Measurements from ENCODE around the gene IRAK1.
"Not testable (repeated sequence)": the region's sequence is repeated elsewhere in the genome, so short reads cannot be mapped to it uniquely, and the experiment has no call there.

IRAK1 gene

GRCh38 chrX:153995504-153995903 is 24.2 kb downstream of the IRAK1 start:
- peaks cover 12% of the 10 kb centered on the region for H3K4me1 Mint-ChIP-seq
- H3K27ac Mint-ChIP-seq = no peak overlapping the region
- H3K27me3 Mint-ChIP-seq = no peaks in the 10 kb centered on the region
- no peaks in the 10 kb centered on the region for H3K9me3 Mint-ChIP-seq
- H3K4me3 Mint-ChIP-seq = no peak overlapping the region
- no peaks in the 10 kb centered on the region for H3K36me3 Mint-ChIP-seq

DNA sequence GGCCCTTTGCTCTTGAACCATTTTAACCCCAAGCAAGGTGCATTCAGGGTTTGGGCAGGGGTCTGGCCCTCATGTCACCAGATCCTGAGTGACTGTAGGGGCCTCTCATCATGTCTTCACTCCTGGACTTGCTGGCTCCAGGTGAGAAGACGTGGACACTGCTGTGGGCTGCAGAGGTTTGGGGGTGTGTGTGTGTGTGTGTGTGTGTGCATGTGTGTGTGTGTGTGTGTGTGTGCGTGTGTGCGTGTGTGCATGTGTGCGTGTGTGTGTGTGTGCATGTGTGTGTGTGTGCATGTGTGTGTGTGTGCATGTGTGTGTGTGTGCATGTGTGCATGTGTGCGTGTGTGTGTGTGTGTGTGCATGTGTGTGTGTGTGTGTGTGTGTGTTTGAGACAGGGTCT is 25.3 kb downstream of the IRAK1 start:
- not testable (repeated sequence) for H3K4me3 Mint-ChIP-seq, H3K9me3 Mint-ChIP-seq, H3K36me3 Mint-ChIP-seq, H3K27me3 Mint-ChIP-seq, H3K27ac Mint-ChIP-seq
- peaks cover 22% of the 10 kb centered on the region for H3K4me1 Mint-ChIP-seq

GRCh38 chrX:153993978-153994377 is 25.7 kb downstream of the IRAK1 start:
- Mint-ChIP-seq H3K9me3 (no peaks in the 10 kb centered on the region), H3K27me3 (no peaks in the 10 kb centered on the region)

GRCh38 chrX:153993079-153993478 is 26.6 kb downstream of the IRAK1 start:
- no peaks in the 10 kb centered on the region for H3K27me3 Mint-ChIP-seq
- no peak overlapping the region for H3K4me3 Mint-ChIP-seq
- H3K4me1 Mint-ChIP-seq = peaks cover 24% of the 10 kb centered on the region
- H3K36me3 Mint-ChIP-seq = no peaks in the 10 kb centered on the region
- H3K27ac Mint-ChIP-seq = no peak overlapping the region
- H3K9me3 Mint-ChIP-seq = no peaks in the 10 kb centered on the region

More at GRCh38 chrX:153993978-153994377, 25.7 kb downstream of the IRAK1 start:
- Mint-ChIP-seq H3K4me1 (peaks cover 24% of the 10 kb centered on the region), H3K4me3 (no peak overlapping the region), H3K36me3 (no peaks in the 10 kb centered on the region), H3K27ac (no peak overlapping the region)

DNA sequence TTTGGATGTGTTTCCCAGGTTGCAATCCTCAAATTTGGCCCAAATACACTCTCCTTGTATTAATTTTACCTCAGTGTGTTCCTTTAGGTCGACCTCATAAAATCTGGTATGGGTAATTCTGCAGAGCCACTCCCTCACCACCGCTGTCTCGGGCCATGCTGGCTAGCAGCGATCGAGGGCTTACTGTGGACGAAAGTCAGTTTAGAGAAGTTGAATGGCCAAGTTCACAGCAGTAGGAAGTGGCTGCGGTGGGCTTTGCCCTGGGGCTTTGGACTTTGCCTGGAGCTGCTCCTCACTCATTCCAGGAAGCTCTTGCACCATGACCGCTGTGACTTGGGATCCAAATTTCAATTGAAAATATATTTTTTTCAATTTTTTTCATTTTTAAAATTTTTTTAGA is 27.5 kb downstream of the IRAK1 start:
- Mint-ChIP-seq H3K27me3 (no peaks in the 10 kb centered on the region), H3K27ac (no peak overlapping the region), H3K4me1 (peaks cover 24% of the 10 kb centered on the region), H3K9me3 (no peaks in the 10 kb centered on the region), H3K4me3 (no peak overlapping the region), H3K36me3 (no peaks in the 10 kb centered on the region)

- peak overlapping the region; percentile 77 for H3K27ac Mint-ChIP-seq
- no peaks in the 10 kb centered on the region for H3K36me3 Mint-ChIP-seq
- no peaks in the 10 kb centered on the region for H3K27me3 Mint-ChIP-seq
- H3K4me1 Mint-ChIP-seq = peaks cover 24% of the 10 kb centered on the region
- H3K9me3 Mint-ChIP-seq = no peaks in the 10 kb centered on the region
- peak overlapping the region; percentile 58 for H3K4me3 Mint-ChIP-seq
Measured at GRCh38 chrX:153991013-153991580, 28.6 kb downstream of the IRAK1 start.

DNA sequence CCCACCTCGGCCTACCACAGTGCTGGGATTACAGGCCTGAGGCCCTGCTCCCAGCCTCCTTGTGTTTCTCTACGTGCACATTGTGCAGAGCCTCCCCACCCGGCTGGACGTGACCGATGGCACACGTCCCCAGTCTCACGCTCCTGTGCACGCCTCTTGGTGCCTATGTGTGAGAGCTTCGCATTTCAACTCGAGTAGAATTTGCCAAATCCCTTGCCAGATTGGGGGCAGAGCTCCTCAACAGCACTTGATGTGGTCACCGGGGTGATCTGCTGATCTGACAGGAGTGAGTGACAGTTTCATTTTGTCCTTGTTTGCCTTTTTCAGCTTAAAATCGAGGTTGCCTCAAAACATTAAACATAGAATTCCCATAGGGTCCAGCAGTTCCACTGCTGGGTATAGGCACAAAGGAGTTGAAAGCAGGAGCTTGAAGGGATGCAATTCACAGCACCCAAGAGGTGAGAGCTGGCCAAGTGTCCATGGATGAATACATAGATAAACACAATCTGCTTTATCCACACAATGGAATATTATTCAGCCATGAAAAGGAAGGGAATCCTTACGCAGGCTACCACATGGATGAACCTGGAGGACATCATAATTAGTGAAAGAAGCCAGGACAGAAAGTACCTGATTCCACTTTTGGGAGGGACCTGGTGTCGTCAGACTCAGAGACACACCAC is 29.6 kb downstream of the IRAK1 start:
- Mint-ChIP-seq H3K4me1 (peaks cover 24% of the 10 kb centered on the region), H3K27ac (peak overlapping the region; percentile 30), H3K4me3 (peak overlapping the region; percentile 33), H3K36me3 (no peaks in the 10 kb centered on the region), H3K9me3 (no peaks in the 10 kb centered on the region), H3K27me3 (no peaks in the 10 kb centered on the region)

GRCh38 chrX:153988493-153988892 is 31.2 kb downstream of the IRAK1 start:
- H3K9me3 Mint-ChIP-seq = no peaks in the 10 kb centered on the region
- H3K4me3 Mint-ChIP-seq = no peak overlapping the region
- H3K4me1 Mint-ChIP-seq = peaks cover 33% of the 10 kb centered on the region
- no peaks in the 10 kb centered on the region for H3K27me3 Mint-ChIP-seq
- H3K27ac Mint-ChIP-seq = no peak overlapping the region
- H3K36me3 Mint-ChIP-seq = no peaks in the 10 kb centered on the region

GRCh38 chrX:153984351-153985178 is 35.1 kb downstream of the IRAK1 start:
- Mint-ChIP-seq H3K4me3 (peak overlapping the region; percentile 81), H3K27ac (peak overlapping the region; percentile 97), H3K4me1 (peaks cover 38% of the 10 kb centered on the region), H3K36me3 (no peaks in the 10 kb centered on the region), H3K27me3 (no peaks in the 10 kb centered on the region), H3K9me3 (no peaks in the 10 kb centered on the region)

- H3K4me1 Mint-ChIP-seq = peaks cover 34% of the 10 kb centered on the region
- peak overlapping the region; percentile 76 for H3K27ac Mint-ChIP-seq
- no peaks in the 10 kb centered on the region for H3K27me3 Mint-ChIP-seq
- no peaks in the 10 kb centered on the region for H3K36me3 Mint-ChIP-seq
- no peaks in the 10 kb centered on the region for H3K9me3 Mint-ChIP-seq
- H3K4me3 Mint-ChIP-seq = peak overlapping the region; percentile 72
Measured at GRCh38 chrX:153983321-153983801, 36.3 kb downstream of the IRAK1 start.

- no peaks in the 10 kb centered on the region for H3K27me3 Mint-ChIP-seq
- H3K9me3 Mint-ChIP-seq = no peaks in the 10 kb centered on the region
- H3K36me3 Mint-ChIP-seq = no peaks in the 10 kb centered on the region
- peaks cover 34% of the 10 kb centered on the region for H3K4me1 Mint-ChIP-seq
- H3K27ac Mint-ChIP-seq = peak overlapping the region; percentile 88
- H3K4me3 Mint-ChIP-seq = peak overlapping the region; percentile 74
Measured at GRCh38 chrX:153981771-153982533, 37.8 kb downstream of the IRAK1 start.

- Mint-ChIP-seq H3K27ac (peak overlapping the region; percentile 88), H3K4me1 (peaks cover 34% of the 10 kb centered on the region)
Measured at GRCh38 chrX:153981231-153981630, 38.5 kb downstream of the IRAK1 start.

DNA sequence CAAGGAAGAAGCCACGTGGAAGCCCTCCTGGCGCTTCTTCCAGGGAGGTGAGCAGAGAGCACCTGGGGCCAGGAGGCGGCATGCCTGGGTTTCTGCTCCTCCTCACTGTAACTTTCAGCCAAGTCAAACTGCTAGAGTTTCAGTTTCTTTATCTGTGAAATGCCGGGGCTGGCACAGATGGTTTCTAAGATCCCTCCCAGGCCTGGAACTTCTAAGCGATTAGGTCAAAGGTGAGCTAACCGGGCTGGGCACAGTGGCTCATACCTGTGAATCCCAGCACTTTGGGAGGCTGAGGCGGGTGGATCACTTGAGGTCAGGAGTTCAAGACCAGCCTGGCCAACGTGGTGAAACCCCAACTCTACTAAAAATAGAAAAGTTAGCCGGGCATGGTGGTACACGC is 39.3 kb downstream of the IRAK1 start:
- H3K27me3 Mint-ChIP-seq = not testable (repeated sequence)
- peaks cover 38% of the 10 kb centered on the region for H3K4me1 Mint-ChIP-seq

More at GRCh38 chrX:153981231-153981630, 38.5 kb downstream of the IRAK1 start:
- no peaks in the 10 kb centered on the region for H3K27me3 Mint-ChIP-seq
- H3K36me3 Mint-ChIP-seq = no peaks in the 10 kb centered on the region
- H3K9me3 Mint-ChIP-seq = no peaks in the 10 kb centered on the region
- H3K4me3 Mint-ChIP-seq = peak overlapping the region; percentile 74

DNA sequence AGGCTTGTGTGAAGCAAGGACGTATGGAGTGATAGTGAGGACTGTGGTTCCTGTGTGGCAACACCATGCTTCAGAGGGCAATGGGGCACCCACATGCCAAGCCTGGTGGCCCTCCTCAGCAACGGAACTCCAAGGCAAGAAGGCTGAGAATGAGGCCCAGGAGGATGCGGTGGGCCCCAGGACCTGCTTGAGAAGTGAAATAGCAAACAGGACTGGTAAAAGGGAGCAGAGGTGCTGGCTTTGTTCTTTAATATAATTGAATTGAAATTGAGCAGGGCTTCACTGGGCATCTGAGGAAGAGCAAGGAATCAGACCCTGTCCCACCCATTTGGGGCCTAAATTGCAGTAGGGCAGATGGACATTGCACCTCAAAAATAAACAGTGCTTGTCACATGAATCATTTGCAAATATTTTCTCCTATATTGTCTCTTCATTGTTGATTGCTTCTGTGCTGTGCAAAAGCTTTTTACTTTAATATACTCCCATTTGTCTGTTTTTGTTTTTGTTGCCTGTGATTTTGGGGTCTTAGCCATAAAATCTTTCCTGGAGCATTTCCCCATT is 44.9 kb downstream of the IRAK1 start:
- Mint-ChIP-seq H3K27me3 (no peaks in the 10 kb centered on the region), H3K9me3 (no peaks in the 10 kb centered on the region)

More for the DNA sequence above, 39.3 kb downstream of the IRAK1 start:
- not testable (repeated sequence) for H3K9me3 Mint-ChIP-seq, H3K36me3 Mint-ChIP-seq
- H3K27ac Mint-ChIP-seq = peak overlapping the region; percentile 82
- peak overlapping the region; percentile 72 for H3K4me3 Mint-ChIP-seq

More for the DNA sequence above, 44.9 kb downstream of the IRAK1 start:
- Mint-ChIP-seq H3K36me3 (peaks cover 2% of the 10 kb centered on the region), H3K4me1 (peaks cover 18% of the 10 kb centered on the region), H3K4me3 (peak overlapping the region; percentile 20), H3K27ac (peak overlapping the region; percentile 86)

All from activated naive CD4-positive, alpha-beta T cell treated with anti-CD3 and anti-CD28 coated beads, Interleukin-2, amount 50 U/mL, for 24 hours (primary cell).